GM19395 (cell line): ENCODE data around the gene CDC14A.

Source experiments
- ATAC-seq: cut with Tn5 transposase; IDR thresholded peaks from one replicate; pipeline ENCODE4 v1.9.1; 2021; ENCODE audit warnings: mild to moderate bottlenecking, moderate library complexity; ENCODE audit not compliant: unreplicated experiment

The CDC14A gene

GRCh38 chr1:100524355-100524754 lies 172.0 kb downstream of the CDC14A start:
- no peak for ATAC-seq

- ATAC-seq: no peak
Observed at GRCh38 chr1:100526894-100527293, 174.6 kb downstream of the CDC14A start.

GRCh38 chr1:100528871-100529270 lies 176.6 kb downstream of the CDC14A start:
- no peak for ATAC-seq

- ATAC-seq: no peak
Observed at GRCh38 chr1:100530141-100530540, 177.8 kb downstream of the CDC14A start.

GRCh38 chr1:100530880-100531487 lies 178.7 kb downstream of the CDC14A start:
- ATAC-seq: peak; percentile 94

- ATAC-seq: no peak
Observed at GRCh38 chr1:100532645-100533044, 180.3 kb downstream of the CDC14A start.

GRCh38 chr1:100535264-100535663 lies 183.0 kb downstream of the CDC14A start:
- no peak for ATAC-seq

- peak; percentile 91 for ATAC-seq
Observed at GRCh38 chr1:100536031-100536430, 183.7 kb downstream of the CDC14A start.

- ATAC-seq: no peak
Observed at GRCh38 chr1:100538913-100539835, 186.9 kb downstream of the CDC14A start.

- no peak for ATAC-seq
Observed at GRCh38 chr1:100539836-100540536, 187.7 kb downstream of the CDC14A start.

GRCh38 chr1:100542285-100542684 lies 190.0 kb downstream of the CDC14A start:
- no peak for ATAC-seq

GRCh38 chr1:100543640-100544039 lies 191.3 kb downstream of the CDC14A start:
- peak; percentile 54 for ATAC-seq

- no peak for ATAC-seq
Observed at GRCh38 chr1:100544791-100545190, 192.5 kb downstream of the CDC14A start.

- no peak for ATAC-seq
Observed at GRCh38 chr1:100545855-100546254, 193.5 kb downstream of the CDC14A start.

- ATAC-seq: no peak
Observed at GRCh38 chr1:100552031-100552430, 199.7 kb downstream of the CDC14A start.

GRCh38 chr1:100552922-100553321 lies 200.6 kb downstream of the CDC14A start:
- no peak for ATAC-seq

- ATAC-seq: no peak
Observed at GRCh38 chr1:100556181-100556580, 203.9 kb downstream of the CDC14A start.

- ATAC-seq: no peak
Observed at GRCh38 chr1:100556925-100557605, 204.8 kb downstream of the CDC14A start.

GRCh38 chr1:100557606-100557953 lies 205.3 kb downstream of the CDC14A start:
- no peak for ATAC-seq

- ATAC-seq: peak; percentile 47
Observed at GRCh38 chr1:100565533-100565932, 213.2 kb downstream of the CDC14A start.
